GM12801 (cell line): ENCODE measurements around the gene PPARA.

Experiments
- TF ChIP-seq, protein P1 (sequence below): IDR thresholded peaks from one replicate; pipeline ENCODE4 v1.5.1; 2011; ENCODE audit warnings: control low read depth; ENCODE audit not compliant: insufficient read length; ENCODE audit errors: extremely low read depth

PPARA gene

DNA sequence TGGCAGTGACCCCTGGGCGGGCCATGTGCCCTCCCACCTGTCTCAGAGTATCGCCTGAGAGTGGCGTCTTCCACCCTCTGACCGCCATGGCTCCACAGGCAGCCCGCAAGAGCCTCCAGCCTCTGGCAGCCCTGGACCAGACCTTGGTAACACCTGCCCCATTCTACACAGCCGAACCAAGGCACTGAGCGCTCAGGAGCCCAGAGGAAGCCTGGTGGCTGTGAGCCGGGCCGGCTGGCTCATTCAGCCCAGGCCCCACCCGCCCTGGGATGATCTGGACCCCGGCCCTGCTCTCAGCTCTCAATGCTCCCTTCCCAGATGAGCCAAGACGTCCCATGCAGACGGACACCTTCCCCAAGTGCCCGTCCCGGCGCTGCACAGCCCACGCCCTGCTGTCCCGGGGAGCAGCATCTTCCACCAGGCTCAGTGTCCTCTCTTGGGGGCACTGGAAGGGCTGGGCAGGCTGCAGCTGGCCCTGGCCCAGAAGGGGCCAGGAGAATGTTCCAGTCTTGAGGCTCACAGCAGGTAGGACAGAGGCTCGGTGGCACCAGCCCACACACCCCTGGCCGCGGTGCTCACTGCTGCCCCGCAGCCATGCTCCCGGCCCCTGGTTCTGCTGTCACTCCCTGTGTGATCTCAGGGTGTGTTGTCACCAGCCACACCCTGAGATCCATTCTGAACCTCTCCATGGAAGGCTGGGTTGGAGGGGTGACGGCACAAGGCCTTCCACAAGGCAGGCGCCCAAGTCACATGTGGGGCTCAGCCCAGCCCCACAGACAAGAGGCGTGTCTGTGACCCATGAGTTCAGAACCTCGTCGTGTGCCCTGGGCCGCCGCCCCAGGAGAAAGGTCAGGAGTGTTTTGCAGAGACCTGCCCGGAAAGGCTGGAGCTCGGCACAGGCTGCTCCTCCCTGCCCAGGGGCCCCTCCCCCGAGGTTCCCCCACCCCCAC is 24.2 kb upstream of the PPARA start:
- TF ChIP-seq, protein P1, sequence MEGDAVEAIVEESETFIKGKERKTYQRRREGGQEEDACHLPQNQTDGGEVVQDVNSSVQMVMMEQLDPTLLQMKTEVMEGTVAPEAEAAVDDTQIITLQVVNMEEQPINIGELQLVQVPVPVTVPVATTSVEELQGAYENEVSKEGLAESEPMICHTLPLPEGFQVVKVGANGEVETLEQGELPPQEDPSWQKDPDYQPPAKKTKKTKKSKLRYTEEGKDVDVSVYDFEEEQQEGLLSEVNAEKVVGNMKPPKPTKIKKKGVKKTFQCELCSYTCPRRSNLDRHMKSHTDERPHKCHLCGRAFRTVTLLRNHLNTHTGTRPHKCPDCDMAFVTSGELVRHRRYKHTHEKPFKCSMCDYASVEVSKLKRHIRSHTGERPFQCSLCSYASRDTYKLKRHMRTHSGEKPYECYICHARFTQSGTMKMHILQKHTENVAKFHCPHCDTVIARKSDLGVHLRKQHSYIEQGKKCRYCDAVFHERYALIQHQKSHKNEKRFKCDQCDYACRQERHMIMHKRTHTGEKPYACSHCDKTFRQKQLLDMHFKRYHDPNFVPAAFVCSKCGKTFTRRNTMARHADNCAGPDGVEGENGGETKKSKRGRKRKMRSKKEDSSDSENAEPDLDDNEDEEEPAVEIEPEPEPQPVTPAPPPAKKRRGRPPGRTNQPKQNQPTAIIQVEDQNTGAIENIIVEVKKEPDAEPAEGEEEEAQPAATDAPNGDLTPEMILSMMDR: no peak

DNA sequence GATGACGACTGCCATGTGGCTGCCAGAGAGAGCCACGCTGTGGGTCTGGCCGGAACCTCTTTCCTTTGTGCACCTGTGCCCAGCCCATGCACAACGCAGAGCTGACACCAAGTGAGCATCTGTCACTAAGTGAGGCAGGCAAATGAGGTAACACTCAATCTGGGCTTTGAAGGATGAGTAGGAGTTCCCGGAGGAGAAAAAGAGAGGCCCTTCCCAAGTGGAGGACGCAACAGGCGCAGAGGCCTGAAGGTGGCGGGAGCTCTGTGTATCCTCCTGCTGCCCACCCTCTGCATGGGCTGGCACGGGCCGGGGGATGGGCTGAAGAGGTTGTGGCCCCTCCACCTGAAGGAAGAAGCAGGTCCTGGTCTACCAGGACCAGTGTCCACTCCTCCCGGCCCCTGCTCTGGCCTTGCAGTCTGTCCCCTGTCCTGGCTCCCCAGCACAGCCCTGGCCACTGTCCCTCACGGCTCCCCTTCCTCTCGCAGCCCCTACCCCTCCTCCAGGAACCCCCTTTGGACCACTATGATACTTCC is 23.4 kb upstream of the PPARA start:
- TF ChIP-seq, protein P1: no peak

DNA sequence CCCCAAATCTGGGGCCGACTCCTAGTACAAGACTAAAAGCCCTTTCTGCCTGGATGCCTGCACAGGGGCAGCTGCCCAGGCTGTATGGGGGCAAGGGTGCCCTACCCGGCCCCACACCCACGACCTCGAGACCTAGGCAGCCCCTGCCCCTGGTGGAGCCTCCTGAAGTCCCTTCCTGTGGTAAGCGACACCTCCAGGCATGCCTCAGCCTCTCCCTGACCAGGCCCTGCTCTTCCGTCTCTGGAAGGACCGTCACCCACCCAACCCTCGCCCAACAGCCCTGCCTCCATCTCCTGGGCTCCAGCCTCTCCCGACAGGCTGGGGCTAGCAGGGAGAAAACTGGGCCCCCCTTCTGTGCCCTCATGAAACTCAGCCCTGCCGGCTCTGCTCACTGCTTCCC is 22.8 kb upstream of the PPARA start:
- TF ChIP-seq, protein P1: no peak

DNA sequence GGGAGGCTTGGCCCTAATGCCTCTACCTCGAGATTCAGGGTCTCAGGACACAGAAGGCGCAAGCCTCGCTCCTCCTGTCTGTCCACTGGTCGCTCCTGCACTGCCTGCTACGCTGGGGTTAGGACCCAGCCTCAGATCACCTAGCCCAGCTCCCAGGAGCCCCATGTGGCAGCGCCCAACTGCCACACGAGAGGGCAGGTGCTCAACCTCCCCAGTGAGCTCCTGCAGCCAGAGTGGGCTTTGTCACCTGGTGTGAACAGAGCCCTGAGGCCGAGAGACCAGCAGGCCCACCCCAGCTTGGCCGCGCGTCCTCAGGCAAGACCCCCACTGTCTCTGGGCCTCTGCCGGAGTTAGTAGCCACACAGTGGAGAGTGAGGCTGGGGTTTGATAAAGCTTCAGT is 21.7 kb upstream of the PPARA start:
- TF ChIP-seq, protein P1: no peak

DNA sequence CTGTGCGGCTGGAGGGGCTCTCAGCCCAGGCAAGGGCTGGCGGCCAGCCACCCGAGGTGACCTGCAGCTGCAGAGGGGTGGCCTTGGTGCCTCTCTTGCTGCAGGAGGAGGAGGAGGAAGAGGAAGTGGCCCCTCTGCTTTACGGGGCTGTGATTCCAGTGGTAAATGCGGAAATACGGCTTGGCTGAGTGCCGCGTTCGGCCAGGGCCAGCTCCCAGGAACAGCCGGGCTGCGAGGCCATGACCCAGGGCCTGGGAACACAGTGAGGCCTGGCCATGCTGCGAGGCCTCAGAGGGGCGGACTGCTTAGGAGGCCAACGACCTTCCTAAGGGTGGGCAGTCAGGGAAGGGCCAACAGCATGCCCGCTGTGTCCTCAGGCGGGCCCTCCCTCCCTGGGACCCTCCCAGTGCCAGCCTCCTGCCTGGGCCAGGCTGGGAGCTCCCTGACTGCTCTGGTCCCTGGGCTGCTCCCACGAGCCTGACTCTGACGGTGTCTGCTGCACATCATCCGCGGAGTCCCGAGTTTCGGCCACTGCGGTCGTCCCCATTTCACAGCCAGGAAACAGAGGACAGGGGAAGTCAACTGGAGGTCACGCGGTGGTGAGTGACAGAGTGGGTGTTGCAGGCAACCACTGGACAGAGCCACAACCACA is 20.8 kb upstream of the PPARA start:
- TF ChIP-seq, protein P1: no peak

DNA sequence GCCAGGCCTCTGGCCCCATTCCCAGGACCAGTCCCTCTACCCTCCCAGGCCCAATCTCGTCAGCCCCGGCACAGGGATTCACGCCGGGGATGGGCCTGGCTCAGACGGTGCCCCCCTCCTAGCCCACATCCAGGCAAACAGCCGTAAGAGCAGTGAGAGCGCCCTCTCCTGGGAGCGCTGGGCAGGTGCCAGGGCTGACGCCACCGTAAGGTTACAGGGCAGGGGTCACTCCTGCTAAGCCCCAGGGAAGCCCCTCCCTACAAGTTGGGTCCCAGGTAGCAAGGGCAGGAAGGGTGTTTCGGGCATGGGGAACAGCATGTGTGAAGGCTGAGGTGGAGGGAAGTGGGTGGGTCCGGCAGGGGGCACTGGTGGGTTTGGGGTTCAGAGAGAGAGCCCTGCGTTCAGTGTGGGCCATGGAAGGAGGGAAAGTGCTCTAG is 19.2 kb upstream of the PPARA start:
- TF ChIP-seq, protein P1: no peak

DNA sequence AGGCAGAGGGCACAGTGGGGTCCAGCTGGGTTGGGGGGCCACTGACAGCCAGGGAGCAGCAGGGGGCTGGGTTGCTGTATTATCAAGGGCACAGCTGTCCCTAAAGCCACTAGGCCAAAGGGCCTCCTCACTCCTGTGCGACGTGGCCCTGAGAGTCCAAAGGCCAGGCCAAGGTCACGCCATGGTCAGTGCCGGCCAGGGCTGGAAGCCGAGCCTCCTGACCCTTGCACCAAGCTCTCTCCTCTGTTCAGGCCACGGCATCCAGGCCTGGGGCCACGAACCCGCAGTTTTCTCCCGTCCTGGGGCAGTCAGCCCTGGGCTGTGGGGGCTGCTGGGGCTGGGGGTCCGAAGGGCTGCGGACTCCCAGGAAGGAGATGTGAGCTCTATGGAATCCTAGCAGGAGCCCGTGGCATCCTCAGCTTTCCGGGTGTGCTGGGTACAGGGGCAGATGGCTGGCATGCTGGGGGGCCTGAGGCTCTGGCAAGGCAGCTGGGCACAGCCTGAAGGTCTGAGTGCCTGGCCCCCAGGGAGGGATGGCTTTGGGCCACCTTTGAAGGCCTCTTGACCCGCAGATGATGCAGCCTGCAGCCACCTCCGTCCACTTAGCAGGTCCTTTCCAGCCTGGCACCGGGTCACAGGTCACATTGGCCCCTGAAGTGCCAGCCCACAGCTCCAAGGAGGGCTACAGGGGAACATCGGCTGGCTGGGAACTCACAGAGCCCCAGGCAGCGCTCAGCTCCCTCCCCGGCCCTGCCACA is 17.3 kb upstream of the PPARA start:
- TF ChIP-seq, protein P1: no peak
